Kidney tubule cell (primary cell): Measurements from ENCODE around the gene AUNIP.
"Not testable (repeated sequence)": the region's sequence is repeated elsewhere in the genome, so short reads cannot be mapped to it uniquely, and the experiment has no call there.

Experiments used
- DNase-seq: peaks from one replicate; pipeline ENCODE4 v3.0.0-alpha.2; 2018; ENCODE audit warnings: low spot score

AUNIP gene

DNA sequence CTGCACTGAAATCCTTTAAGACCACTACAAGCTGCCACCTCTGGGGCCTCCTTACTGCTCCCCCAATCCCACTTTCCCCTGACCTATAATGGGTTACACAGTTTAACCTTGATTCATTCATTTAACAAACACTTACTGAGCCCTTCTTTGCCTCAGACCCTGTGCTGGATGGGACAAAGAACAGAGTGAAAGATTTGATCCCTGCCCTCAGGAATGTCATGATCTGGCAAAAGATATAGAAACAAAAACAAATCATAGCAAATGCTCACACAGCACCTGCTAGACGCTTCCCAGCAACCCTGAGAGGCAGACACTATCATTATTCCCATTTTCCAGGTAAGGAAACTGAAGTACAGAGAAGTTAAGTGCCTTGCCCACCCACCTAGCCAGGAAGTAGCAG, 7.0 kb upstream of the AUNIP start:
- no peak for DNase-seq

GRCh38 chr1:25864434-25864833, 5.2 kb upstream of the AUNIP start:
- no peak for DNase-seq

DNA sequence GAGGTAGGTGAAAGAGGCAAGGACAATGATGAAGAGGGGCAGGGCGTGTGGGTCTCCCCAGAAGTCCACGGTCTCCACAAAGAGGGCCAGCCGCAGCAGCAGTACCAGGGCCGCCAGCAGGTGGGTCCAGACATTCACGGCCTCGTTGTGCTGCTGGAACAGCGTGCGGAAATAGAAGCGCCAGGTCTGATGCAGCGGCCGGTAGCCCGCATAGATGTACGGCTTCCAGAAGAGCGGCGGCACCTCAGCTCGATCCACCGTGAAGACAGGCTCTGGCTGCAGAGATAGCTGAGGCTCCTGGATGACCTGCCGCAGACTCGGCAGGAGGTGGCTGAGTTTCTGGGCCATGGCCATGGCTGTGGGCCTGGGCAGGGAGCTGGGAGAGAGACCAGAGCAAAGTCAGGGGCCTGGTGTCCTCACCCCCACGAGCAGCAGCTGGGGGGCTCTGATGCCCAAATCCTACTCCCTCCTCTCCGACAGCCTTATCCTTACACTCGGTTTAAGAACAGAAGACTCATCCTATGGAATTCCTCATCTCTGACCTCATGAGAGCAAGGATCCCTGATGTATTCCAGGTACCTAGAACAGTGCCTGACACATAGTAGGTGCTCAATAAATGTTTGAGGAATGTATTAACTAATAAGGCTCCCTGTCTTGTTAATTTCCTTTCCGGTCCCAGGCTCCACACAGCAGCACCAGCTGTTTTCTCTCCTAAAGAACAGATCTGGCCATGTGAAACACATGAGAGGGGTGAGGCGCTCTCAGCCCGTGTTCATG, 4.4 kb upstream of the AUNIP start:
- DNase-seq: no peak

DNA sequence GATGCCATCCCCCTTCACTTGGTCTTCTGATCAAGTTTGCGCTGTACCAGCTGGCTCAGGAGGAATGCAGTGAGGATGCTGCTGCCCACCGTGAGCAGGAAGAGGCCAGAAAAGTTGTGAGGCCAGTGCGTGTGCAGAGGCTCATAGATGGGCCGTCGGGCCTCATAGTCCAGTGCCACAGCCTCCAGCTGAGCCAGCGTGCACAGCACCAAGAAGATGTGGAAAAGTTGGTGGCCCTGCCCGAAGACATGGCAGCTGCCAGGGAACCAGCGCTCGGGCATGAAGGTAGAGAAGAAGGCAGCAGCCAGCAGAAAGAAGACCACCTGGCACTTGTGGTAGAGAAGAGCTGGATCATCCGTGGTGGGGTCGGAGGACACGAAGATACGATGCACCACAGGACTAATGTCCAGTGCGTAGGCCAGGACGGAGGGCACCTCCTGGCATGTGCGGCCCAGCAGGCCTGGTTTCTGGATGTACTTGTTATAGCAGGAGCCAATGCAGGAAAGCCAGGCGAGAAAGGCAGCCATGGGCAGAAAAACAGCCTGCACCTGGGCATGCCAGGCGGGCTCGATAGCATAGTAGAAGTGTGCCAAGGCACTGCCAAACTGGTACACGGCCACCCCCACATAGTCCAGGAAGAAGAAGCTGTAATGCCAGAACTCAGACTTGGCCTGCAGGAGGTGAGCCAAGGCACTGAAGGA, 3.7 kb upstream of the AUNIP start:
- no peak for DNase-seq

DNA sequence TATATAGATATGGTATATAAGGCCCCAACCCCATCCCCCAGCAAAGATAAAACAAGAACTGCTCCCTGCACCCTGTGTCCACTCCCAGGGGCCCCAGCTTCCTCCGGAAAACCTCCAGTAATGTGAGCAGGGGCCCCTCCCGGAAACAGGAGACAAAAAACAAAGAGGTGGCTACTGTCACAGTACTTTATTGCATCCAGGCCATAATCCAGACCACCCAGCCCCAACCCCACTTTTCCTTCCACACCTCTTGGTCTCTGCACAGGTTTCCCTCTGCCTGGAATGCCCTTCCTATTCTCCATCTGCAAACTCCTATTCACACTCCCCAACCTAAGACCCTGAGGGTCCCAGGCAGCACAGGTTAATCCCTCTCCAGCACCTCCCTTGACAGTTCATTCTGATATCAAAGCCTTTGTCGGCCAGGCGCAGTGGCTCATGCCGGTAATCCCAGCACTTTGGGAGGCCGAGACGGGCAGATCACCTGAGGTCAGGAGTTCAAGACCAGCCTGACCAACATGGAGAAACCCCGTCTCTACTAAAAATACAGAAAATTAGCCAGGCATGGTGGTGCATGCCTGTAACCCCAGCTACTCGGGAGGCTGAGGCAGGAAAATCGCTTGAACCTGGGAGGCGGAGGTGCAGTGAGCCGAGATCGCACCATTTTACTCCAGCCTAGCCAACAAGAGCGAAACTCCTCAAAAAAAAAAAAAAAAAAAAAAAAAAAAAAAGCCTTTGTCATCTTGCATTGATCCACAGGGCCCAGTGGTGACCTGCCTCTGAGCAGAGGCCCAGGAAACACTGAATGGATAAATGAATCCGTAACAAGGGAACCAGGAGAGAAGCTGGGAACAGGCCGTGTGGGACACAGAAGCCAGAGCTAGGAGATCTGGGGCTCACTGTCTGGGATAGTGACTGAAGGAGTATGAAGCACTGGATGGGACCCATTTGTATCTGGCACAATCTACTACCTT, 2.3 kb upstream of the AUNIP start:
- DNase-seq: no peak

DNA sequence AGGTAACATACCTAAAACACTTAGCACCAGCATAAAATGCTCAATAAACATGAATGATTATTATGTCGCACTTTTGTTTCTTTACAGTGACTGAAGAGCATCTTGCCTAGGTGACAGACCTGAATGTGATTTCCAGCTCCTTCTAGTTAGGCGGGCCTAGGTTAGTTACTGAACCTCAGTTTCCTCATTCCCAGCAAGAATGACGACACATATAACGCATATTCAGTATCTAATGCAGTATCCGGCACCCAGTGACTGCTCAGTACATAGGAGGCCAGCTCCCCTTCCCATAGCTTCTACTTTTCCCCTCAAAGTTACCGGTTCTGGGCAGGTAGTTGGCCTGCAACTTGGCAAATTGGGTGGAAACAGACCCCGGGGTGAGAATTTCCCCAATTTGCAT, 763 bp downstream of the AUNIP start:
- DNase-seq: no peak

DNA sequence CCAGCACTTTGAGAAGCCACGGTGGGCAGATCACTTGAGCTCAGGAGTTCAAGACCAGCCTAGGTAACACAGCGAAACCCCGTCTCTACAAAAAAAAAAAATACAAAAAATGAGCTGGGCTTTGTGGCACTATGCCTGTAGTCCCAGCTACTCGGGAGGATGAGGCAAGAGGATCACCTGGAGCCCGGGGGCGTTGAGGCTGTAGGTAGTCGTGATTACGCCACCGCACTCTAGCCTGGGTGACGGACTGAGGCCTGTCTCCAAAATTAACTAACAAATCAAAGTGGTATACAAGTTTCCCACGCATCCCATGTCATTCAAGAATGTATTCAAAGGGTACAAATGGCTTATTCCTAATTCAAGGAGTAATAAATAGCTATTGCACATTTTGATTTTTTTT, 2.4 kb downstream of the AUNIP start:
- no peak for DNase-seq

DNA sequence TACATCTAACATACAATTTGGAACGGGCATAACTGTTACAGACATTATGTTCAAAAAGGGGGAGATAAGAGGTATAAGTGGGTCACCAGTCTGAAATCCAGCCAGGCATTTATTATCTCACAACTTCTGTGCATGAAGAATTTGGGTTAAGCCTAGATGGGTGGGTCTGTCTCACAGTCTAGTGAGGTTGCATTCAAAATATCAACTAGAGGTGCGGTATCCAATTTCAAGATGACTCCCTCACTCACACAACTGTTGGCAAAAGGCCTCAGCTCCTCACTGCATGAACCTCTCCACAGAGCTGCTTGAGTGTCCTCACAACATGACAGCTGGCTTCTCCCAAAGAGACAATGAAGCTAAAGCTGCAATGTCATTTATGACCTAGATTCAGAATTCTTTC, 4.7 kb downstream of the AUNIP start:
- DNase-seq: no peak

- no peak for DNase-seq
These were observed 10.7 kb downstream of the AUNIP start for GRCh38 chr1:25848531-25848930.

- no peak for DNase-seq
These were observed 11.3 kb downstream of the AUNIP start for GRCh38 chr1:25847929-25848328.

GRCh38 chr1:25845664-25846063, 13.6 kb downstream of the AUNIP start:
- no peak for DNase-seq

GRCh38 chr1:25844536-25845337, 14.5 kb downstream of the AUNIP start:
- peak; percentile 73 for DNase-seq

DNA sequence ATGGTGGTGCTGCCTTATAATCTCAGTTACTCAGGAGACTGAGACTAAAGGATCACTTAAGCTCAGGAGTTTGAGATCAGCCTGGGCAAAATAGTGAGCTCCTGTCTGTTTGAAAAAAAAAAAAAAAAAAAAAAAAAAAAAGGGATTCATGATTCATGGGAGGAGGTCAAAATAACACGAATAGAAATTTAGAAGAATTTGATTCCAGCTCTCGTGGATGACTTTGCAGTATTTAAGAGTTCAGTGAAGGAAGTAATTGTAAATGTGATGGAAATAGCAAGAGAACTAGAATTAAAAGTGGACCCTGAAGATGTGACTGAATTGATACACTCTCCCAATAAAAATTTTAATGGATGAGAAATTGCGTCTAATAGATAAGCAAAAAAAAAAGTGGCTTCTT, 15.8 kb downstream of the AUNIP start:
- DNase-seq: no peak

- not testable (repeated sequence) for DNase-seq
These were observed 19.4 kb downstream of the AUNIP start for GRCh38 chr1:25839808-25840207.

DNA sequence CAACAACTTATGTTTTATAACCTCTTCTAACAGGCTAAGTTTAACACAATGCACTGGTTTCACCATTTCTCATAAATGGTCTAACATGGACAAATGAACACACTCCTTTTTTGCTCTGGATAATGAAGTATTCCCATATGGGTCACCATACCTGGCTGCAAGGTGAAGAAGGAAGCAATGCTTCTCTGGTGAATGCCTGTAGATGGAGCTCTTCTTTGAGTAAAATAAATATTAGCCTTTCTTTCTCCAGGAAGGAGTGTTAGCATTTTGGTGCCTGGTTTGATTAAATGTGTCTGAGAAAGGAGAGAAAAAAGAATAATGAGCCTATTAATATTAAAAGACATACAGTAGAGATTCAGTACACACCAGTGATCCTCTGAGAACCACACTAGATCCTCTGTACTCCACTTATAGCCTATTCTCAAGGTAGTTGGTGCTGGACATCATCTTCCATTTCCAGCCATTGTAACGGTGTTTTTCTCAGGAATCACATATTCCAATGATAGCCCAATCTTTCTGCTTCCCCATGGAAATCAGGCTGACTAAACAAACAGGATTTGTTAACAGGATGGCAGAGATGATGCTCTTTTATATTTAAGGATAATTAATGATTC, 21.9 kb downstream of the AUNIP start:
- peak; percentile 47 for DNase-seq

DNA sequence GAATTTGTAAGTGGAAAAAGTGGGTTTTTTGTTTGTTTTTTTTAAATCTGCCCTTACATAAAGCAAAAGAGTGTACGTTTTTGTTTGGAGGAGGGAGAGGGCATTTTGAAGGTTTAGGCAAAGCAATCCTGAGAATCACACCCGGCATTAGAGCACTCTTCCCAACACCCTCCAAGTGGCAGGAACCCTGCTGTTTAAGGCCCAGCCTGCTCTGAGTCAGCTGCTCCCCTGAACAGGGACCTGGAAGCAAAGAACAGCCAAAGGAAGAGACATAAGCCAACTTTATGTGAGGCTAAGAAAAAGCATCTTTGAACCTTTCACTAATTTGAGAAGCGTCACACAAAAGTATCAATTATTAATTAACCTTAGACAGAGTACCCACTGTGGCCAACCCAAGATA, 22.6 kb downstream of the AUNIP start:
- no peak for DNase-seq

GRCh38 chr1:25834894-25835293, 24.4 kb downstream of the AUNIP start:
- no peak for DNase-seq

- no peak for DNase-seq
These were observed 26.1 kb downstream of the AUNIP start for GRCh38 chr1:25833158-25833557.

GRCh38 chr1:25832336-25833037, 26.8 kb downstream of the AUNIP start:
- DNase-seq: no peak

GRCh38 chr1:25831569-25832196, 27.6 kb downstream of the AUNIP start:
- DNase-seq: no peak
